HCT116 (cell line): ENCODE measurements around the gene ECI2.

Experiments used
- ELF1 ChIP-seq: IDR thresholded peaks from 2 replicates; pipeline ENCODE4 v1.6.1; 2012; ENCODE audit warnings: low read depth, borderline replicate concordance
- EZH2 ChIP-seq: fragments of 200-600 bp; sonication (generic); IDR thresholded peaks from 2 replicates; pipeline ENCODE4 v1.6.1; 2017; ENCODE audit warnings: antibody characterized with exemption, mixed run types
- JUND ChIP-seq: IDR thresholded peaks from 2 replicates; pipeline ENCODE4 v1.6.1; 2012
- POLR2A ChIP-seq: IDR thresholded peaks from 2 replicates; pipeline ENCODE4 v1.7.0; 2011; ENCODE audit warnings: borderline replicate concordance; ENCODE audit not compliant: insufficient read depth, insufficient read length; ENCODE audit errors: extremely low read depth
- POLR2AphosphoS5 ChIP-seq: IDR thresholded peaks from 2 replicates; pipeline ENCODE4 v1.6.1; 2011; ENCODE audit warnings: mild to moderate bottlenecking, low read depth, low read length, moderate library complexity
- RAD21 ChIP-seq: IDR thresholded peaks from 2 replicates; pipeline ENCODE4 v1.6.1; 2012; ENCODE audit warnings: low read depth, mild to moderate bottlenecking
- TF ChIP-seq, protein P1 (sequence below), 3 experiments: fragments of 200-600 bp in 1 of 3; sonication (generic) in 1 of 3; IDR thresholded peaks in 2 of 3; conservative IDR thresholded peaks in 1 of 3; 2 replicates each; pipeline ENCODE4 v1.5.1; 2012 to 2017; ENCODE audit warnings: low read depth in 2 of 3, low read length in 2 of 3, antibody characterized with exemption in 1 of 3, borderline replicate concordance in 1 of 3, control low read depth in 1 of 3, mild to moderate bottlenecking in 1 of 3, mixed read lengths in 1 of 3, mixed run types in 1 of 3, moderate library complexity in 1 of 3; ENCODE audit not compliant: insufficient read depth in 1 of 3

DNA sequence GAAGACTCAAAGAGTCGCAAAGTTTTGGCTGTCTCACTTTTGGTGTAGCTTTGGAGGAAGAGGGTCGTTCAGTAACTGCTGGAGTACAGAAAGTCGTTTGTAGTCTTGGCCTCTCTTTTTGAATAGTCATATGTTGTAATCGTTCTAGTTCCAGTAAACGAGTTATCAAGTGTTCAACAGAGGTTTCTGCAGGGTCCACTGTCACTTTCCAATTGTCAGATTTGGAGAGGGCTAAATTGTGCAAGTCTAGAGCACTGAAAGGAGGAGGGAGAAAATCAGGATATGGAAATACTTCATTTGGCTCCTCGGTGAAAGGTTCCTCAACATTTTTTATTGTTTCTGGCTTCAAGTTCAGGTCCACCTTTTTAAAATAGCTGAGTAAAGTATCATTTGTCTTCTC, 66.2 kb downstream of the ECI2 start:
- TF ChIP-seq, protein P1, sequence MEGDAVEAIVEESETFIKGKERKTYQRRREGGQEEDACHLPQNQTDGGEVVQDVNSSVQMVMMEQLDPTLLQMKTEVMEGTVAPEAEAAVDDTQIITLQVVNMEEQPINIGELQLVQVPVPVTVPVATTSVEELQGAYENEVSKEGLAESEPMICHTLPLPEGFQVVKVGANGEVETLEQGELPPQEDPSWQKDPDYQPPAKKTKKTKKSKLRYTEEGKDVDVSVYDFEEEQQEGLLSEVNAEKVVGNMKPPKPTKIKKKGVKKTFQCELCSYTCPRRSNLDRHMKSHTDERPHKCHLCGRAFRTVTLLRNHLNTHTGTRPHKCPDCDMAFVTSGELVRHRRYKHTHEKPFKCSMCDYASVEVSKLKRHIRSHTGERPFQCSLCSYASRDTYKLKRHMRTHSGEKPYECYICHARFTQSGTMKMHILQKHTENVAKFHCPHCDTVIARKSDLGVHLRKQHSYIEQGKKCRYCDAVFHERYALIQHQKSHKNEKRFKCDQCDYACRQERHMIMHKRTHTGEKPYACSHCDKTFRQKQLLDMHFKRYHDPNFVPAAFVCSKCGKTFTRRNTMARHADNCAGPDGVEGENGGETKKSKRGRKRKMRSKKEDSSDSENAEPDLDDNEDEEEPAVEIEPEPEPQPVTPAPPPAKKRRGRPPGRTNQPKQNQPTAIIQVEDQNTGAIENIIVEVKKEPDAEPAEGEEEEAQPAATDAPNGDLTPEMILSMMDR (IDR thresholded peaks at IDR 0.05 in 2 of 3, conservative IDR thresholded peaks at IDR 0.05 in 1 of 3; ENCODE audit: borderline replicate concordance in 1 of 3, insufficient read depth in 1 of 3, low read depth in 2 of 3, low read length in 2 of 3) = no peak
- TF ChIP-seq POLR2A (no peak), JUND (no peak), RAD21 (no peak), EZH2 (no peak), ELF1 (no peak), POLR2AphosphoS5 (no peak)
